Central memory CD8-positive, alpha-beta T cell (primary cell): ENCODE data around the gene DNALI1.
"Not testable (repeated sequence)": the region's sequence is repeated elsewhere in the genome, so short reads cannot be mapped to it uniquely, and the experiment has no call there.

Experiments used
- ATAC-seq: fragments of 150-1000 bp; cut with Tn5 transposase; replicated peaks from 2 replicates; pipeline ENCODE4 v1.10.0; 2022; ENCODE audit warnings: mild to moderate bottlenecking, moderate FRiP score, moderate number of reproducible peaks; ENCODE audit not compliant: poor library complexity, severe bottlenecking; ENCODE audit errors: extremely low read depth
- DNase-seq, 2 donors: peaks; one replicate each; pipeline ENCODE4 v3.0.0; 2021; ENCODE audit warnings: low spot score in 2 of 2
- H3K27ac Mint-ChIP-seq: one replicate; pipeline ENCODE4 v1.8.0; 2022; ENCODE audit warnings: low read depth, mild to moderate bottlenecking, moderate library complexity, mixed read lengths
- H3K27me3 Mint-ChIP-seq: one replicate; pipeline ENCODE4 v1.8.0; 2022; ENCODE audit warnings: mixed read lengths
- H3K36me3 Mint-ChIP-seq: one replicate; pipeline ENCODE4 v1.8.0; 2022; ENCODE audit warnings: mild to moderate bottlenecking, moderate library complexity, mixed read lengths; ENCODE audit not compliant: insufficient read depth
- H3K4me1 Mint-ChIP-seq: one replicate; pipeline ENCODE4 v1.8.0; 2022; ENCODE audit warnings: mixed read lengths
- H3K4me3 Mint-ChIP-seq: one replicate; pipeline ENCODE4 v1.8.0; 2022; ENCODE audit warnings: mild to moderate bottlenecking, moderate library complexity, mixed read lengths
- H3K9me3 Mint-ChIP-seq: one replicate; pipeline ENCODE4 v1.8.0; 2022; ENCODE audit warnings: mixed read lengths

DNALI1 gene

DNA sequence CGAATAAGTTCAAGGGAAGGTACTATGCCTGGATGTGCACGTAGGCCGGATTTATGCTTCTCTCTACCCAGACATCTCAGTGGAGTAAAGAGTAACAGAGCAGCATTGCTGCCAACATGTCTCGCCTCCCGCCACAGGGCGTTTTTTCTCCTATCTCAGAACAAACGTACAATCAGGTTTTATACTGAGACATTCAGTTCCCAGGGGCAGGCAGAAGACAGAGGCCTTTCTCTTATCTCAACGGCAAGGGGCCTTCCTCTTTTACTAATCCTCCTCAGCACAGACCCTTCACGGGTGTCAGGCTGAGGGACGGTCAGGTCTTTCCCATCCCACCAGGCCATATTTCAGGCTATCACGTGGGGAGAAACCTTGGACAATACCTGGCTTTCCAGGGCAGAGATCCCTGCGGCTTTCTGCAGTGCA lies 3.2 kb downstream of the DNALI1 start:
- H3K4me1 Mint-ChIP-seq, H3K9me3 Mint-ChIP-seq: not testable (repeated sequence)

DNA sequence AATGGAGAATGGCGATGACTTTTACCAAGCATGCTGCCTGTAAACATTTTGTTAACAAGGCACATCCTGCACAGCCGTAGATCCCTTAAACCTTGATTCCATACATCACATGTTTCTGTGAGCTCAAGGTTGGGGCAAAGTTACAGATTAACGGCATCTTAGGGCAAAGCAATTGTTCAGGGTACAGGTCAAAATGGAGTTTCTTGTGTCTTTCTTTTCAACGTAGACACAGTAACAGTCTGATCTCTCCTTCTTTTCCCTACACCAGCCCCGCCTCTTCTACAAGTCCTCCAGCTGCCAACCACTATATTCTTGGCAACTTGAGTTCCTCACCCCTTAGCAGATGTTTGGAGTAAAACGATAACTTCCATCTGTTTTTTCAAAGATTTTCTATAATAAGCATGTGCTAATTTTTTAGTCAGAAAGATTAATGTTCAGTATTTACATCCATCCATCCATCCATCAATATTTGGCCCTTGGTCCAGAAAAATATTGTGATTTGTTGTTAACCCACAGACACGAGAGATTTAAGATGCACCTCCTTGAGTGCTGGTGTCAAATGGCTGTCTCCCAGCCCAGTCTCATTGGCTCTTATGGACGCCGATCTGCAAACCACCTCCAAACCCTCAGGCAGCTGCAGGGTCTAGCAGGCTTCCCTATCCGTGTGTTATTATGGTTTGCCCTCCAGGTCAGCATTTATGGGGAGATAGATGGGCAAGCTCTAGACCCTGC lies 3.8 kb downstream of the DNALI1 start:
- no peak for DNase-seq
- no peak for ATAC-seq
- H3K9me3 Mint-ChIP-seq, result no peaks in the 10 kb centered on the region
- no peak overlapping the region for H3K27ac Mint-ChIP-seq
- H3K27me3 Mint-ChIP-seq, result no peaks in the 10 kb centered on the region
- H3K4me1 Mint-ChIP-seq, result no peaks in the 10 kb centered on the region
- peaks cover 7% of the 10 kb centered on the region for H3K36me3 Mint-ChIP-seq
- no peak overlapping the region for H3K4me3 Mint-ChIP-seq

More for the DNA sequence above, 3.2 kb downstream of the DNALI1 start:
- not testable (repeated sequence) for ATAC-seq, H3K4me3 Mint-ChIP-seq, H3K27ac Mint-ChIP-seq, H3K27me3 Mint-ChIP-seq, H3K36me3 Mint-ChIP-seq, DNase-seq

DNA sequence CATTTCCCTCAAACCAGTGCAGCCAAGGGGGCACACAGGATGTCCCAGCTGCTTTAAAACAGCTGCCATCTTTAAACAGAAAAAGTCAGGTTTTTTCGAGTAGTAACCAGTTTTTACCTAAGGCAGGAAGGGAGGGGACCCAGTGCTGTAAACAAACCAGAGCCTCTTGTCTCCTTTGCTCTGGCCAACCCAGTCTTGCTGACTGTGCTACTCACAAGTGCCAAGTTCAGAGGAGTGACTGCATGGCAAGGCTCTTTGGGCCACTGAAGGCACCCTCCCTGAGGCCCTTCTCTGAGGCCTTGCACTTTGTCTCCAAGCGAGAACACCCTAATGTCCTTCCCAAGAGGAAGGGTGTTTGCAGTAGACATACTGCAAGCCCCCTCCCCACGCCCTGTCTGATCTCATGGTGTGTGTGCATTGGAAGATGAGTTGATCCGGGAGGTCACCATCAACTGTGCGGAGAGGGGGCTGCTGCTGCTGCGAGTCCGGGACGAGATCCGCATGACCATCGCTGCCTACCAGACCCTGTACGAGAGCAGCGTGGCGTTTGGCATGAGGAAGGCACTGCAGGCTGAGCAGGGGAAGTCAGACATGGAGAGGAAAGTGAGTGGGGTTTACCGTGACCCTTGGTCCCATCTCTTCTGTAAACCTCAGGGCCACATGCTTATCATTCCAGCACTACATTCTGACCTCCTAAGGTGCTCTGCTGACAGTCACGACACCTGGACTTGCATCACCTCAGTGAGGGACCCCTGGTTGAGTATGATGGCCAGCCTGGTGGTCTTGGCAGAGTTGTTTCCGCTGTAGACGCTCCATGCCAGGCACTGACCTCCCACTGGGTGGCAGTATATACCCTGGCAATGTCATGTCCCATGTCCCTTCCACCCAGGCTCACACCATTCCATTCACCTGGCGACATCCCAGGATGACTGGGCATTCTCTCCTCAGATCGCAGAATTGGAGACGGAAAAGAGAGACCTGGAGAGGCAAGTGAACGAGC lies 4.7 kb downstream of the DNALI1 start:
- DNase-seq (no peak), ATAC-seq (no peak)
- no peak overlapping the region for H3K27ac Mint-ChIP-seq
- H3K36me3 Mint-ChIP-seq, result peaks cover 8% of the 10 kb centered on the region
- no peaks in the 10 kb centered on the region for H3K9me3 Mint-ChIP-seq
- H3K4me3 Mint-ChIP-seq, result no peak overlapping the region
- no peaks in the 10 kb centered on the region for H3K4me1 Mint-ChIP-seq
- H3K27me3 Mint-ChIP-seq, result no peaks in the 10 kb centered on the region

DNA sequence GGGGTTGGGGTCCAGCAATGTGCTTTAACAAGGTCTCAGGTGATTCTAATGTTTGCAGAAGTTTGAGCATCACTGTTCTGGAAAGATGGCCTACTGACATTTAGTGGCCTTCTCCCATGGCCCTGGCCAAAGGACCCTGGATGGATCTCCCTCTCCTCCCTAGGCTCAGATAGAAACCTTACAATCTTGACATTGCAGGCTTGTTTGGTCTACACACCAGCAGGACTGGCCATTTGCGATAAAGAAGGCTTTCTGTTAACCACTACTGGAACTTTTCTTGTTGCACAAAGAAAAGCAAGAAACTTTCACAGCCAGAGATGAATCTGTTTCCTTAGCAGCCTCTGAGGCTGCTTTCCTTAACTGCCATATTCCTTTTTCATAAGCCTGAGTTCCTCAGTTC lies 6.2 kb downstream of the DNALI1 start:
- Mint-ChIP-seq H3K9me3 (no peaks in the 10 kb centered on the region), H3K4me3 (no peak overlapping the region), H3K27me3 (no peaks in the 10 kb centered on the region), H3K27ac (no peak overlapping the region), H3K36me3 (peaks cover 20% of the 10 kb centered on the region), H3K4me1 (no peaks in the 10 kb centered on the region)
- DNase-seq (no peak), ATAC-seq (no peak)

DNA sequence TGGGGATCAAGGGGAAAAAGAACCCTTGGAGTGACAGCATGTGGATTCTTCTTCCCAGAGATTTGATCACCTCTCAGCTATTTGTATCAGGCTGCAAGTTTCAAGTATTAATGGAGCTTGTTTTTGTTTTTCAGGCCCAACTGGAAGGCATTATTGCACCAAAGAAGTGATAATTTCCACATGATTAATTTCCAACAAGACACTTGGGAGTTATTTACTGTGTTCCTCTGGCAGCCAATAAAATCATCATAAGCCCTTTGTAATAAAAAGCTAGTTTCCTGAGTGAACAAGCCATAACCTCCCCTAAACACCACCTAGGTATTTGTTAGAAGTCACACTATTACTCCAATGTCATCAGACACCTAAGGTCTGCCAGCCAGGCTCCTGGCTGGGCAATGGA lies 8.2 kb downstream of the DNALI1 start:
- H3K4me1 Mint-ChIP-seq, result no peaks in the 10 kb centered on the region
- no peak overlapping the region for H3K27ac Mint-ChIP-seq
- no peaks in the 10 kb centered on the region for H3K27me3 Mint-ChIP-seq
- ATAC-seq (no peak), DNase-seq (no peak)
- H3K36me3 Mint-ChIP-seq, result peaks cover 37% of the 10 kb centered on the region
- H3K4me3 Mint-ChIP-seq, result no peak overlapping the region
- no peaks in the 10 kb centered on the region for H3K9me3 Mint-ChIP-seq

DNA sequence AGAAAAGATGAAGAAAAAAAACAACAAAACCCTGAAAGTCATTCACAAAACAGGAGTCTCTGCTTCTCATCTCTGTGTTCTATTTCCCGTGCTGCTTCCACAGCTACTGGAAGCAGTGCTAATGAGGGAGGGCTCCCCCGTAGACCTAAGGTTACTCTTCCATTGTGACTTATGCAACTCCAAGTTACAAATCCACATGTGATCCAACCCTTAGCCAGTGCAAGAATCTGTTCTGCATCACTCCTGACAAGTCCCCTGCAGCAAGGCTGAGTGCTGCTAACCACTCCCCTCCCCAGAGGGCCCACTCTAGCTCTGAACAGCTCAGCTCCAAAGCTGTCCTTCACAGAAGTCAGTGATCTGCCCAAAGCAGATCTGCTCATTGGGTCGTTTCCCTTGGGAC lies 10.3 kb downstream of the DNALI1 start:
- Mint-ChIP-seq H3K36me3 (peaks cover 45% of the 10 kb centered on the region), H3K27ac (peak overlapping the region; percentile 41), H3K4me3 (no peak overlapping the region), H3K9me3 (no peaks in the 10 kb centered on the region), H3K27me3 (no peaks in the 10 kb centered on the region), H3K4me1 (no peaks in the 10 kb centered on the region)
- DNase-seq (no peak), ATAC-seq (no peak)

DNA sequence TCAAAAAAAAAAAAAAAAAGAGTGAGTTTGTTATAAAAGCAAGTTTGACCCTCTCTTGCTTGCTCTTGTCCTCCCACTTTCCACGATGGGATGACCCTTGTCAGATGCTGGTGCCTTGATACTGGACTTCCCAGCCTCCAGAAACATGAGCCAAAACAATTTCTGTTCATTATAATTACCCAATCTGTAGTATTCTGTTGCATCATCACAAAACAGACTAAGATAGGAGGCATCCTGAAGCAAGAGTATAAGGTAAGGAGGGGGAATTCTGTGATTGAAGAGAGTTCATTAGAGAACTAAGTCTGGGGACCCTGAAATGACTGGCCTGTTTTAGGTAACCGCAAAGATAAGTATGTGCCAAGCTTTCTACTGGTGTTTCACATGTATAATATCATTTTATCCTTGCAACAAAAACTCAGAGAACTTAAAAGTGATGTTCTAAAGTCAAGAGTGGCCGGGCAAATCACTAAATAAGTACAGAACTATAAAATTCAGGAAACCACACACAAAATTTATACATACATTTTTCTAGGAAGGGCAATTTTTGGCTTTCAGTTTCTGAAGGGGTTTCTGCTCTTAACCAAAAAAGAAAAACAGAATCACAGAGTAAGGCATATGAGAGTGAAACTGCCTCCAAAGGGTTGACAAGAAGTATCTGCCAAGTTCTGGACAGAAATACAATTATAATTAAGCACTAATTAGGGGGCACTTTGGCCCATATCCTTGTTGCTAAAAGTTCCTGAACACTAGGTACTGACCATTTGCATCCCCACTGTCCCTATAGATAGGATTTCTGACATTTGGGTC lies 14.0 kb downstream of the DNALI1 start:
- DNase-seq (no peak), ATAC-seq (no peak)
- Mint-ChIP-seq H3K27ac (no peak overlapping the region), H3K9me3 (no peaks in the 10 kb centered on the region), H3K4me3 (no peak overlapping the region), H3K4me1 (no peaks in the 10 kb centered on the region), H3K27me3 (no peaks in the 10 kb centered on the region), H3K36me3 (peaks cover 66% of the 10 kb centered on the region)

DNA sequence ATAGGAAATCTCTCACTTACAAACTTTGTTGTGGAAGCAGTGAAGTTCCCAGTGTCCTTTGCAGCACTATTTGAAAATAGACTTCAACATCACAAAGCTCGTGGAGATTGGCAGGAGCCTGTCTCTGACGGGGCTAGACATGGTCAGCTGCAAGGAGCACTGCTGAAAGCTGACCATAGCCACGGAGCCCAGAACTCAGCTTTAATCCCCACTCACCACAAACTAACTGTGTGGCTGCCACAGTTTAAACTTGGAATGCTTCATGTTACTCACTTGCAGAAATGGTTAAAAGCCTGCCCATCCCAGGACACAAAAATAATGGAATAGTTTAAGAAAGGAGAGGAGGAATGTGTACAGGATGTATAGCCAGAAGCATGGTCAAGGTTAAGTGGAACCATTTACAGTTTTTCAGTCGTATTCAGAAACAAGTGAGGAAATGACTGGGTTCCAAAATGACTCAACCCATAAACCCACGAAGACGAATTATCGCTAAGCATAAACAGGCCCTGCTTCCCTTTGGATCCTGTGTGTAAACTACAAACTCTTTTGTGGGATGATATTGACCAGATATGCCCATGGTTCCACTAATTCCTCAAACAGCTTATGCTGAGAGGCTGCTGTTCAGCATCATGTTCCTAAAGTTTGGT lies 18.2 kb downstream of the DNALI1 start:
- H3K36me3 Mint-ChIP-seq, result peaks cover 61% of the 10 kb centered on the region
- ATAC-seq, result no peak
- H3K4me3 Mint-ChIP-seq, result no peak overlapping the region
- H3K27me3 Mint-ChIP-seq, result no peaks in the 10 kb centered on the region
- no peak overlapping the region for H3K27ac Mint-ChIP-seq
- no peaks in the 10 kb centered on the region for H3K9me3 Mint-ChIP-seq
- DNase-seq, result no peak
- H3K4me1 Mint-ChIP-seq, result no peaks in the 10 kb centered on the region

DNA sequence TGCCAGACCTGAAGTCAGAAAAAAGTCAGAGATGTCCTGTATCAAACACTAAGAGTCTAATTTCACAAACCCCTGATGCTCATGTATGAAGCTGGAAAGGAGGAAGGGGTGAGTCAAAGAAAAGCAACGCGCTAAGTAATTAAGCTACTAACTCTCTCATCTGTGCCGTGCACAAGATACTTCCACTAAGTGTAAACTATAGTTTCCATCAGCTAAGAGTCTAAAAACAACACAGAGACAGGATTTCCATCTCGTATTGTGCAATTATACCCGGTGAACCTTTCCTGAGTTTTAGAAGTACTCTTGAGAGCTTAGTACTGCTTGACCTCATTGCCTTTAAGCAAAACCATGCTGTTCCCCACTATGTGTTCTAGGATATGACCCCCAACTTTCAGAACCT lies 19.0 kb downstream of the DNALI1 start:
- H3K4me1 Mint-ChIP-seq, result no peaks in the 10 kb centered on the region
- no peaks in the 10 kb centered on the region for H3K9me3 Mint-ChIP-seq
- peaks cover 65% of the 10 kb centered on the region for H3K36me3 Mint-ChIP-seq
- no peaks in the 10 kb centered on the region for H3K27me3 Mint-ChIP-seq
- no peak overlapping the region for H3K4me3 Mint-ChIP-seq
- H3K27ac Mint-ChIP-seq, result no peak overlapping the region
- ATAC-seq, result no peak
- DNase-seq, result no peak

DNA sequence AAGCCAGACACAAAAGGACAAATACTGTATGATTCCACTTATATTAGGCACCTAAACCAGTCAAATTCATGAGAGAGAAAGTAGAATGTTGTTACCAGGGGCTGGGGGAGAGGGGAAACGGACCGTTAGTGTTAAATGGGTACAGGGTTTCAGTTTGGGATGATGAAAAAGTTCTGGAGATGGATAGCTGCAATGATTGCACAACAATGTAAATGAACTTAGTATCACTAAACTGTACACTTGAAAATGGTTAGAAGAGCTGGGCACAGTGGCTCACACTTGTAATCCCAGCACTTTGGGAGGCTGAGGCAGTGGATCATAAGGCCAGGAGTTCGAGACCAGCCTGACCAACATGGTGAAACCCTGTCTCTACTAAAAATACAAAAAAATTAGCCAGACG lies 27.8 kb downstream of the DNALI1 start:
- not testable (repeated sequence) for H3K27me3 Mint-ChIP-seq, ATAC-seq, H3K9me3 Mint-ChIP-seq, H3K4me1 Mint-ChIP-seq, H3K4me3 Mint-ChIP-seq, DNase-seq, H3K27ac Mint-ChIP-seq
- H3K36me3 Mint-ChIP-seq, result peaks cover 82% of the 10 kb centered on the region

DNA sequence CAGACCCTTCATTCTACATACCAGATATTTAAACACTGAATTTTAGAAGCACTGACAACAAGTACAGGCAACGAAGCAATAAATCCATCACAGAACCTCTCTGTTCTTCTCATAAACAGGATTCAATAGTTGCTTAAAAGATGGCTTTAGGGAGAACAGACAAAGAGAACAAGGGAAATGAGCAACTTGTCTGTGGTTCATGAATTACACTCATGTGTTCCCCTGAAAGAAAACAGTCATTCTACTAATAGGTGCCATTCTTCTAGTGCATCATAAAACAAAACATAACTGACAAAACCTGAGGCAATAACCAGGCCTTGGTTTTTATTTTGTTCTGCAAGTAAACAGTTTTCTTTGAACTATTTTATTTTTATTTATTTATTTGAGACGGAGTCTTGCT lies 32.2 kb downstream of the DNALI1 start:
- Mint-ChIP-seq H3K36me3 (peaks cover 68% of the 10 kb centered on the region), H3K27me3 (no peaks in the 10 kb centered on the region), H3K4me3 (no peak overlapping the region), H3K9me3 (no peaks in the 10 kb centered on the region), H3K4me1 (peaks cover 4% of the 10 kb centered on the region), H3K27ac (no peak overlapping the region)
- no peak for DNase-seq
- no peak for ATAC-seq

DNA sequence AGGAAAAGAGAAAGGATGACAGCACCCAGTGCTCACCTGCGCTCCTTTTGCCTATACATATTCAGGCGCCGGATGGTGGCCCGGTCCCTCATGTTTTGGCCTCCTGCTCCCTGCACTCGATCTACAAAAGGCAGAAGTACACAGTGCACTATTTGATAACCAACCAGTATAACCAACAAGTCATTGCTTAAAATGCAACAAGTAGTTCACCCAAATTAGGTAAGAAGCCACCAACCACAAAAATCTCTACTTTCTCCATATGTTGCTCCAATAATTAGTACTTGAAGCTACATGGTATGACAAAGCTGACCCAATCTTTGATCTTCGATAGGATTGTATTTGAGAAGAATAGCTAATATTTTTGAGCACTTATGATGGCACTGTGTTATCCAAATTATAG lies 37.0 kb downstream of the DNALI1 start:
- H3K4me1 Mint-ChIP-seq, result peaks cover 25% of the 10 kb centered on the region
- no peak overlapping the region for H3K27ac Mint-ChIP-seq

More for the DNA sequence above, 37.0 kb downstream of the DNALI1 start:
- H3K9me3 Mint-ChIP-seq, result no peaks in the 10 kb centered on the region
- DNase-seq (no peak), ATAC-seq (no peak)
- H3K27me3 Mint-ChIP-seq, result no peaks in the 10 kb centered on the region
- peaks cover 40% of the 10 kb centered on the region for H3K36me3 Mint-ChIP-seq
- no peak overlapping the region for H3K4me3 Mint-ChIP-seq
